Measurements from ENCODE around the gene MLNR.

Gene MLNR

DNA sequence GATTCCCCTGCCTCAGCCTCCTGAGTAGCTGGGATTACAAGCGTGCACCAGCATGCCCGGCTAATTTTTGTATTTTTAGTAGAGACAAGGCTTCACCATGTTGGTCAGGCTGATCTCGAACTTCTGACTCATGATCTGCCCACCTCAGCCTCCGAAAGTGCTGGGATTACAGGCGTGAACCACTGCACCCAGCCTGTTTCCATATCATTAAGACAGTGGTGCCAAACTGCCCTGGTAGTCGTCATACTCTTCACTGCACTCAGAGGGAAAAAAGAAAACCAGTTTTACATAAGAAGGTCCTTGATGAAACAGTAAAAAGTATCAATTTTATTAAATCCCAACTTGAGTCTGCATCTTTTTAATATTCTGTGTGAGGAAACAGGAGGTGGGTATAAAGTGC, 42.5 kb downstream of the MLNR start:
- H3K4me3 ChIP-seq (ENCODE audit: control insufficient read depth, low read depth, low read length), result no peak overlapping the region
- TF ChIP-seq, protein P1, sequence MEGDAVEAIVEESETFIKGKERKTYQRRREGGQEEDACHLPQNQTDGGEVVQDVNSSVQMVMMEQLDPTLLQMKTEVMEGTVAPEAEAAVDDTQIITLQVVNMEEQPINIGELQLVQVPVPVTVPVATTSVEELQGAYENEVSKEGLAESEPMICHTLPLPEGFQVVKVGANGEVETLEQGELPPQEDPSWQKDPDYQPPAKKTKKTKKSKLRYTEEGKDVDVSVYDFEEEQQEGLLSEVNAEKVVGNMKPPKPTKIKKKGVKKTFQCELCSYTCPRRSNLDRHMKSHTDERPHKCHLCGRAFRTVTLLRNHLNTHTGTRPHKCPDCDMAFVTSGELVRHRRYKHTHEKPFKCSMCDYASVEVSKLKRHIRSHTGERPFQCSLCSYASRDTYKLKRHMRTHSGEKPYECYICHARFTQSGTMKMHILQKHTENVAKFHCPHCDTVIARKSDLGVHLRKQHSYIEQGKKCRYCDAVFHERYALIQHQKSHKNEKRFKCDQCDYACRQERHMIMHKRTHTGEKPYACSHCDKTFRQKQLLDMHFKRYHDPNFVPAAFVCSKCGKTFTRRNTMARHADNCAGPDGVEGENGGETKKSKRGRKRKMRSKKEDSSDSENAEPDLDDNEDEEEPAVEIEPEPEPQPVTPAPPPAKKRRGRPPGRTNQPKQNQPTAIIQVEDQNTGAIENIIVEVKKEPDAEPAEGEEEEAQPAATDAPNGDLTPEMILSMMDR (IDR thresholded peaks at IDR 0.05; ENCODE audit: control insufficient read depth, insufficient read depth, low read depth, low read length, missing control alignments), result no peak
- DNase-seq (ENCODE audit: low read depth), result no peak

DNA sequence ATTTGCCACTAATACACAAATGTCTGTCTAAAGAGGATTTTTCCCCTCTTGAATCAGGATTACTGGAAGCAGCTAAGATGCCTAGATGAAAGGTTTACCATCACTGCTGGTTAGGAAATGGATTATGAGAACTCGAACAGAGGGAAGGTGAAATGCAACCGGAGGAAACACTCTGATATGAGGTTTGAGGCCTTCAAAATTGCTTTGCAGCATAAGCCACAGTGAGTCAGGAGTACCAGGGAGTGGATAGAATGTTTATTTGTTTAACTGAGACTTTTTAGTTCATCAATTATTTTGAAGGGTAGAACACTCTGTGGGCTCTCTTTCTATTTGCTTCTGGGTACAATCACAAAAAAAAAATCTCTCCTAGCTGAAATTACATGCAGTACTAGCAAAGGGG, 45.7 kb downstream of the MLNR start:
- no peak for DNase-seq (ENCODE audit: low read depth)

DNA sequence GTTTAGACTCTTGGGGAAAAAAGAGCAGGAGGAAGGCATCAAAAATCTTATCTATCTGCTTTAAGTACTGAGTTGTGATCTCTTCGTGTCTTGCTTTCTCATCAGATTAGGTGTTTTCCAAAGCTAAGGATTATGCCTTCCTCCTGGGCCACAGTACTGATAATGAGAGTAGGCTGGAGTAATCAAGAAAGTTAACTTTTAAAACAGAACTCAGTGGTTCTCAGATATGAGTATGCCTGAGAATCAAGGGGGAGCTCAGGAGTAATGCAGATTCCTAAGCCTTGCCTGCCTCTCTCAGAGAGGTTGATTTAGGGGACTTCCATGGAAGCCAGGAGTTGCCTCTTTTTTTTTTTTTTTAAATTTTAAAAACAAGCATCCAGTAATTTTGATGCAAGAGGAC, 51.1 kb downstream of the MLNR start:
- no peak overlapping the region for H3K4me3 ChIP-seq (ENCODE audit: control insufficient read depth, low read depth, low read length)
- TF ChIP-seq, protein P1 (IDR thresholded peaks at IDR 0.05; ENCODE audit: control insufficient read depth, insufficient read depth, low read depth, low read length, missing control alignments), result no peak

More for the DNA sequence above, 45.7 kb downstream of the MLNR start:
- TF ChIP-seq, protein P1 (IDR thresholded peaks at IDR 0.05; ENCODE audit: control insufficient read depth, insufficient read depth, low read depth, low read length, missing control alignments), result no peak
- H3K4me3 ChIP-seq (ENCODE audit: control insufficient read depth, low read depth, low read length), result no peak overlapping the region

More for the DNA sequence above, 51.1 kb downstream of the MLNR start:
- no peak for DNase-seq (ENCODE audit: low read depth)

All from AG09309 (cell line).